Transverse colon (tissue), 3 donors: ENCODE data around the gene HNF1B.

Experiments used
- POLR2A ChIP-seq: fragments of 450-650 bp; IDR thresholded peaks from one replicate; pipeline ENCODE4 v1.6.1; 2016; ENCODE audit warnings: antibody characterized with exemption, mild to moderate bottlenecking, moderate library complexity
- TF ChIP-seq, protein P1 (sequence below), 5 experiments: fragments of 200-600 bp in 3 of 5; fragments of 450-650 bp in 2 of 5; sonication (generic) in 3 of 5; IDR thresholded peaks; 1 replicate in 2 of 5; 2 replicates in 3 of 5; pipeline ENCODE4 v1.5.1; 2016 to 2017; ENCODE audit warnings: antibody characterized with exemption in 5 of 5, inconsistent platforms in 3 of 5, mild to moderate bottlenecking in 2 of 5, moderate library complexity in 1 of 5

DNA sequence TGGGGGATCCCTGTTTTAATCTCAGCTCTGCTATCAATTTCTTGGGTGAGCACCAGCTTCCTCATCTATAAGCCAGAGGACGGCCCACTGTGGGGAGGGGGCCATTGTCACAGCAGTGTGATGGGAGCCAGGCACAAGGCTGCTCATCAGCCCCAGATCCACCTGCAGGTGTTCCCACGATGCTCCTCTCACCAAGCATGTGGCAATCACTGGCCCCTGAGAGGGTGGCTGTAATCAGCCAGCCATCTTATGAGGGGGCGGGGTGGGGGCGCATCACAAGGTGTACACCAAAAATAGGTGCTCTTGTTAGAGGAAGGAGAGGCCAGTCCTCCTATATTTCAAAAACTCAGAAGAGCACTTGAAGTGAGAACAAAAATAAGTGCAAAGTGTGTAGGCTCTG, 31.2 kb downstream of the HNF1B start:
- no peak for TF ChIP-seq POLR2A
- TF ChIP-seq, protein P1, sequence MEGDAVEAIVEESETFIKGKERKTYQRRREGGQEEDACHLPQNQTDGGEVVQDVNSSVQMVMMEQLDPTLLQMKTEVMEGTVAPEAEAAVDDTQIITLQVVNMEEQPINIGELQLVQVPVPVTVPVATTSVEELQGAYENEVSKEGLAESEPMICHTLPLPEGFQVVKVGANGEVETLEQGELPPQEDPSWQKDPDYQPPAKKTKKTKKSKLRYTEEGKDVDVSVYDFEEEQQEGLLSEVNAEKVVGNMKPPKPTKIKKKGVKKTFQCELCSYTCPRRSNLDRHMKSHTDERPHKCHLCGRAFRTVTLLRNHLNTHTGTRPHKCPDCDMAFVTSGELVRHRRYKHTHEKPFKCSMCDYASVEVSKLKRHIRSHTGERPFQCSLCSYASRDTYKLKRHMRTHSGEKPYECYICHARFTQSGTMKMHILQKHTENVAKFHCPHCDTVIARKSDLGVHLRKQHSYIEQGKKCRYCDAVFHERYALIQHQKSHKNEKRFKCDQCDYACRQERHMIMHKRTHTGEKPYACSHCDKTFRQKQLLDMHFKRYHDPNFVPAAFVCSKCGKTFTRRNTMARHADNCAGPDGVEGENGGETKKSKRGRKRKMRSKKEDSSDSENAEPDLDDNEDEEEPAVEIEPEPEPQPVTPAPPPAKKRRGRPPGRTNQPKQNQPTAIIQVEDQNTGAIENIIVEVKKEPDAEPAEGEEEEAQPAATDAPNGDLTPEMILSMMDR (IDR thresholded peaks at IDR 0.05), result no peak
